NCI-H1436 (cell line): ENCODE data around the gene CTTNBP2.
"Not testable (repeated sequence)": the region's sequence is repeated elsewhere in the genome, so short reads cannot be mapped to it uniquely, and the experiment has no call there.

Experiments used
- DNase-seq: peaks from one replicate; lab custom pipeline; 2025; lab: John Stamatoyannopoulos, UW

The CTTNBP2 gene

DNA sequence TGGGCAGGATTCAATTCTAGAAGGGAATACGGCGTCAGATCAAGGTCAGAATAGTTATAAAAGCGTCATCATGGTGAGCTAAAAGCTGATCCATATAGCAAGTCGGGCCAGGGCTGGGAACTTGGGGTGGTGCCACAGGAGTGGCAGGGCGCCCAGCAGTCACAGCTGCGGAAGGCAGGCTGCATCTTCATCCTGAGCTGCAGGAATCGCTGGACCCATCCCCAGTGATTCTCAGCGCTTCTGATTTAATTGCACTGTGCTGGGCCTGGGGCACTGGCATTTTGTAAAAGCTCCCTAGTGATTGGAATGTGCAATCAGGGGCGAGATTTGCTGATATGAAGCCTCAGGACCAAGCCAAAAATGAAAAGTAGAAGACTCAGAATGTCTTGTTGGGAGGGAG is 135.3 kb downstream of the CTTNBP2 start:
- DNase-seq: no peak

DNA sequence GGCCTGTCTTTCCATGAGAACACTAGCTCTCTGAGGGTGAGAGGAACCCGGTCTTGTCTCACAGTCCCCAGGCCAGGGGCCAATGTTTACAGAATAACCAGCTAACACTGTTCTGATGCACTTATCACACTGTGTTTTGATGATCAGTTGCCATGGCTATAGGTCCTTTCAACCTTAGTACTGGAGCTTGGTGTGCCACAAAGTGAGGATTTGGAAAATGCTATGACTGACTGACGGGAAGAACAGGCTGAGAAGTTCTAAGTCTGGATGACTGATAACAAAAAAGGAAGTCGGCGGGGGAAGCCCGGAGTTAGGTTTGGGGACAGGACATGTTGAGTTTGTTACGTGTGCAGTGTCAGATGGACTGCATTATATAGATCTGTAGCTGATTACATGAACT is 141.8 kb downstream of the CTTNBP2 start:
- no peak for DNase-seq

DNA sequence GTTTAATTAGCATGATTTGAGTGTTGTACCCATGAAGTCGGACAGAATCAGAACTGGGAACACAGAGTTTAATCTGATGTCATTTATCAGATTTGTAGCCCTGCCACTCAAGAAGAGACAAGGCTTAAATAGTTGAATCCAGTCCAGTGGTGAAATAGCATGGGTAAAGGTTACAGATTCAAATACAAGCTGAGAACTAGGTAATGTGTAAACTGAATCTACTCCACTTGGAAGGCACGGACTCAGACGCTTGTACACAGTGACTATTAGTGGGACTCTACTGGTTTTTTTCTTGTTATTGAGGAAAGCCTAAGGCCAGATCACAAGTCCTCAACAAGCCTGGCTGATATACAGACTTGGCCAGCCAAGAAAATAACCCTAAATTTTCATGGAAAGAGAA is 142.9 kb downstream of the CTTNBP2 start:
- DNase-seq: no peak

DNA sequence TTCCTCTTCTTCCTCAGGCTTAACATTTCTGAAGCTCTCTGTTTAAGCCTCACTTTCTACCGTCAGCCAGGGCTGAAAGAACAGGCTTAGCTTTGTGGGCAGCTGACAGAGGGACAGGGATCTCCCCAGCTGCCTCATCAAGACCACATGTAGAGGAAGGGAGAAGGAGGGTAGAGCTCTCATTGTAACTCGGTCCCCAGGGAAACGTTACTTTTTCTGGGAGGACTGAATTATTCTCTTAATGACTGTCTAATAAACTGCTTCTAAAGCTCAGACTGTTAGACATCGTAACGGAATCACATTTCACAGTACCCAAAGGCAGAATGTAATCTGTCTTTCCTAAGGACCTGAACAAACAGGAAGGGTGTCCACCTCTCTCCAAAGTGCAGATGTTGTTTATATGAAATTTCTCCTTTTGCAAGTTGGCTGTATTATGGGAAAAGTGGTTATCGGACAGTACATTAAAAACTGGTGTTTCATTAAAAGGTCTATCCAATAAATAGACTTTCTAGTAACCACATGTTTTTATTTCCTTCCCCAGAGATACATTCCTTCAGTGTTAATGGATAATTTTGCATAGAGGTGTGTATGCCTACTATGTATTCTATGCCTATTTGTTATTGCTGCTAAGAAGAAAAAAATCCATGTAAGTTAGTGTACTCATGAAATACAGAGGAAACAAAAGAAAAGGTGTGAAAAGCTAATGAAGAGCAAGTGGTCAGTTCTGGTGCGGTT is 144.2 kb downstream of the CTTNBP2 start:
- no peak for DNase-seq

DNA sequence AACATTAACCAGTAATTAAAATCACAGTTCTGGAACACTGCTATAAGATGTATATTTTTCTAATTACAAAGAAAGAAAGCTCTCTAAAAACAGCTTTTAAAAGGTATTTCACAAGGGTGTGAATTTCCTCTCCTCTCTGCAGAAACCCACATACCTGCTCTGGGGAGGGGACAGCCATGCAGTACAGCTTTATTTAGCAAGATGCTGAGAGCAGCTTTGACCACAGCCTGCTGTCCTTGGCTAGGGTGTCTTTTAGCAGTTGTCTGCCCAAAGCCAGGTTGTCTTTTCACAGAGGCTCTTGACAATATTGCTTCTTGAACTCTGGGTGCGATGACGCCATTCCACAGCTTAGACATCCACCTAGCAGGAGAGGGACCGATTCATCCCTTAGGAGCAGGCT is 148.3 kb downstream of the CTTNBP2 start:
- DNase-seq: no peak

DNA sequence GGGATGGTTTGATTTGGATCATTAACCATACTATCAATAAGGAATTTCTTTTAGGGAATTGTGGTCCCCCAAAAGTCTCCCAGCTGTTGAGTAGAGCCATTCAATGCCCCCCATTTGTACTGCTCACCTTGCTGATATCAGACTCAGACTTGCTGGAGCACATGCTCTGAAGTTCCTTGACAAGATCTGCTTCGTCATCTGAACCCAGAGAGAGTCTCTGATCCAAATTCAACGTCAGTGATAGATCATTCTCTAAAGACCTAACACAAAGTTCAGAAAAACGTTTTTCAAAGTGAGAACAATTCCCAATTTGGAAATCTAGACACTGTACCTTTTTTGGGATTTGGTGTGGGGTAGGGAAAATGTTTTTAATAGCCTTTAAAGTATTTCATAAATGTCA is 153.9 kb downstream of the CTTNBP2 start:
- DNase-seq: no peak

DNA sequence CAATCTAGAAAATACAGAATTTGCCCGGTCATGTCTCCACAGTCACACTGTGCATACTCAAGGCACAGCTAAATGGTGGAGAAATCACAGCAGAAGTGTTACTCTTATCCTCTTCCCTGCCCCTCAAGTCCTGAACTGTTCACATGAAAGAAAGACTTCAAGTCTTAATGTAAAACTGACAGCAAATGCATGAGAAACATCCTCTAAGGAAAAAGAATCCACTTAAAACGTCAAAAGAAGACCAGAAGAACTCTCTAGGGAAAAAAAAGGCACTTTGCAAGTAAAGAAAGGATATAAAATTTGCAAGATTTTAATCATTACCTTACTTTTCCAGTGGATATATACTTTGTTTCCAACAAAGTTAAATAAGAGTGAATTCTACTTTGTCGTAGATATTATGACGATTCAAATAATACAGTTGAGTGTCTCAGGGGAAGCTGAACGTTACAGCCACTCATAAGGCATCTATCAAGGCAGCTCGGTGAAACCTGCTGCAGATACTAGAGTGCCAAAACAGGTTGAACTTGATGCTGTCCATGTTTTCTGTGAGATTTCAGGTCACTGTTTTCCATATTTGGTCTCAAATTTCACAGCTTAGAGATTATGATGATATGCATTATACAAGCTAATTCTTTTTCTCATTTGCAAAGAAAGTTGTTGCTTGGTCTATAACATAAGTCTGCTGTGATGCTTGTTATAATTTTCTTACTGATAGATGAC is 155.0 kb downstream of the CTTNBP2 start:
- DNase-seq: no peak

DNA sequence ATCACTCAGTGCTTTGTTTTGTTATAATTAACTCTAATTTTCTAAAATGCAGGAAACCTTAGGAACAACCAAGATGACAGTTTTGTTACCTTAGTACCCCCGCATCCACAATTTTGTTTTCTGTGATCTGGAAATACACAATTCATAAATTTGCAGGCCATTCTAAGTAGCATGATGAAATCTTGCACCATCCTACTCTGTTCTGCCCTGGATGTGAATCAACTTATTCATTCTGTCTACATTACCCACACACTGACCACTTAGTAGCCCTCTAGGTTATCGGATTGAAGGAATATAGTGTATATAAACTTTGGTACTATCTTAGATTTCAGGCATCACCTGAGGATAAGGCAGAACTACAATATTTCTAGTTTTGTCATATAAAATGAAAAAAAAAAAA is 155.9 kb downstream of the CTTNBP2 start:
- no peak for DNase-seq

DNA sequence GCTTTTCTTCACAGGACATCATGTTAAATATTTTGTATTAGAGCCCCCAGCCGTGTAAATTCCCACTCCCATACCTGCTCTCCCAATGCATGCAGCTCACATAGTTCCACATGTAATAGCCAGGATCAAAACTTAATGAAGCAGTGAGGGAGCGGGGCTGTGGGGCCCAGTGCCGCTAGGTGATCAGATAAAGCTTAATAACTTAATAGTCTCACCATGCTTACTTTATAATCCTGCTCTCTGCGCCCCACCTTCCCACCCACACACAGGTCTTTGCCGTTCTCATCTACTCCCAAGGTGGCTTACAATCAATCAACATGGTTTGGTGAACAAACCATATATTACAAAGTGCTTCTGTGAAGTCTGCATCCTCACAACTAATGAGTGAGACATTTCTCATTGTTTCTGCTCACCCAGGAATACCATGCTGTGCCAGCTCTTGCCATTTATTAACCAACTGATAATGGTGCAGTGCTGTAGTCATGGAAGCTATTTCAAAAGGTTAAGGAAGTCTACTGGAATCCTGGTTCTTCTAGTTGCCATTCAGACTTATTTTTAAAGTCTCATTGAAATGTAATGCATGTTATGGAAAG is 156.4 kb downstream of the CTTNBP2 start:
- DNase-seq: no peak

DNA sequence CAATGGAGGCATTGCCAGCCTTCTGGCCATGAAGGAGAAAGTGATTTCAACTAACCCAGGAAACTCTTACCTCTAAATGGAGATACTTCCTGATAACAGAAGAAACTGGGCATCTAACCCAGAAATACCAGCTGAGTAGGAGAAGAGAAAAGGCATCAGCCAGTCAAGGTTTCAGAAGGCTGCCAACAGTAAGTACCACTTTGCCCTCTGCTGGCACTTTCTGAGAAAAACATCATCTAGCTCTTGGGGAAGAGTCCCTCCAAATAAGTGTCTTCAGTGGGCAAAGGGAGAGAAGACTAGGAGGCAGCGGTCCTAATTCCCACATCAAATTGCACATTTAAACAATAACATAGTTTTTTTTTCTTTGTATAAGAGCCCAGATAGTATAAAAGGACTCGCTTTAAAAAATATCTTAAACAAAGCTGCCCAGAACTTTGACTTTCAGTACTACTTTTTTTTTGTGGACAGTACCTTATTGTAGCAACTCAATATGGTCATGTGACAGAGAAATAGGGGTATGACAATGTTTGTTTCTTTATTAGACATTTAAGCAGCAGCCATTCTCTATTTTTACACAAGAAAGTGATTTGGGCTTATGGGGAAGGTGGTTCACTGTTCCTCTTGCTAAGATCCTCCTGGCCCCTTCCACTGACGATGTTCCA is 157.3 kb downstream of the CTTNBP2 start:
- peak; percentile 10 for DNase-seq

DNA sequence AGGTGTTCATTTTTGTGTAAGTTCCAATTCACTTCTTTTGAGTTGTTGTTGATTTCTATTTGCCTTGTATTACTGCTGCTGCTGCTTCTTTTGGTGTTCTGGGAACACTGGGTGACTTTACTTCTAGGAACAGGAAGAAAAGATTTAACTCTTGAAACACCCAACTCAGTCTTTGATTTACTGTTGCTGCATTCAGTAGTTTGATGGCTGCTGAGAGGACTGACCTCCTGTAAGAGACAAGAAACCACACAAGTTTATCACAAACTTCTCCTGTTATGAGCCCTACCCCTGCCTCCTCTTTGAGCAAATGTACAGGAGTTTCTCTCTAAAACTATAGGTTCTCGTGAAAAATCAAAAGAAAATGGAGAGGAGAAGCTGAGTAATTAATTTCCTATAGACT is 161.7 kb downstream of the CTTNBP2 start:
- DNase-seq: no peak

DNA sequence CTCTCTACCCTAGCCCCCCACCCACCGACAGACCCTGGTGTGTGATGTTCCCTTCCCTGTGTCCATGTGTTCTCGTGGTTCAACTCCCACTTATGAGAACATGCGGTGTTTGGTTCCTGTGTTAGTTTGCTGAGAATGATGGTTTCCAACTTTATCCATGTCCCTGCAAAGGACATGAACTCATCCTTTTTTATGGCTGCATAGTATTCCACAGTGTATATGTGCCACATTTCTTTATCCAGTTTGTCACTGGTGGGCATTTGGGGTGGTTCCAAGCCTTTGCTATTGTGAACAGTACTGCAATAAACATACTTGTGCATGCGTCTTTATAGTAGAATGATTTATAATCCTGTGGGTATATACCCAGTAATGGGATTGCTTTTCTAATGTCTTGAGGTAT is 165.1 kb downstream of the CTTNBP2 start:
- not testable (repeated sequence) for DNase-seq

DNA sequence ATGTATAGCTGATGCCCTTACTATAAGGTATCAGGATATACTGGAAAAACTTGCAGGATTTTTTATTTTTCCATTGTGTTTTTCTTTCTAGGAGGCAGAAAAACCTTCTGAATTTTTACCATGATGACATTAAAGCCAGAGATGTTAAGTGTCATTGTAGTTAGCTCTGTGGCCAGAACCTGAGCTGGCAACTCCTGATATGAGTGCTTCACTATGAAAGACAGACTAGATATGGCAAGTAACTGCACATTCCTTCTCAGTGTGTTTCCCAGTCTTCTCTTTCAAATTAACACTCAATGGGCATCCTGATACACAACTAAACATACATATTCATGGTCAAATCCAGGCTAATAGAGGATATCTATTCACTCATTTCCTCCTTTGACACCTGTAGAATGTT is 166.2 kb downstream of the CTTNBP2 start:
- no peak for DNase-seq

DNA sequence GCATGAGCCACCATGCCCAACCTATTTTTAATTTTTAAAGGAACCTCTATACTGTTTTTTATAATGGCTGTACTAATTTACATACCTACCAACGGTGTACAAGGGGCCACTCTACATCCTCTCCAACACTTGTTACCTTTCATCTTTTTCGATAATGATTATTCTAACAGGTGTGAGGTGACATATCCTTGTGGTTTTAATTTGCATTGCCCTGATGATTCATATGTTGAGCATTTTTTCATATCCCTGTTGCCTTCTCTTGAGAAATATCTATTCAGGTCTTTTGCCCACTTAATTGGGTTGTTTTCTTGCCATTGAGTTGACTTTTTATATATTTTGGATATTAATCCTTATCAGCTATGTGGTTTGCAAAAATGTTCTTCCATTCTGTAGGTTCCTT is 167.0 kb downstream of the CTTNBP2 start:
- no peak for DNase-seq

DNA sequence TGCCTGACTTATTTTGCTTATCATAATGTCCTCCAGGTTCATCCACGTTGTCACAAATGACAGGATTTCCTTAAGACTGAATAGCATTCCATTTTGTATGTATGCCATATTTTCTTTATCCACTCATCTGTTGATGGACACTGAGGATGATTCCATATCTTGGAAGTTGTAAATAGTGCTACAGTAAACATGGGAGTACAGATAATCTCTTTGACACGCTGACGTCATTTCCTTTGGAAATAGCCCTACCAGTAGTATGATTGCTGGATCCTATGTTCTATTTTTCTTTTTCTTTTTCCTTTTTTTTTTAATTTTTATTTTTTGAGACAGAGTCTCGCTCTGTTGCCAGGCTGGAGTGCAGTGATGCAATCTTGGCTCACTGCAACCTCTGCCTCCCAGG is 167.6 kb downstream of the CTTNBP2 start:
- no peak for DNase-seq

DNA sequence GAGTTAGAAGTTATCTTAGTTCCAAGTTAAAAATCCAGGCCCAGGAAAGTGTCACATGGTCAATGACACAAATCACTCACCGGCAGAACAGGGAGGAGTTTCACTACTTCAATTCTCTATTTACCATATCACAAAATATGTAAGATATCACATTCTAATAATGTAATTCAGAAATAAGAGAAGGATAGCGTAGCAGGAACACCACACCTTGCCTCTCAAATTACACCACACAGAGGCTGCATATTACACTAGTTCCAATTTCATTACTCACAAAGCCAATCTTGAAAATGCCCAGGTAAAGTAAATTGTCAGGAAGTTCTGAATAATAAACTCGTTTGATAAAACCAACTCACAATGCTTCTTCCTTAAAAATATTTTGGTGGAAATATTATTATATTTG is 169.2 kb downstream of the CTTNBP2 start:
- no peak for DNase-seq

DNA sequence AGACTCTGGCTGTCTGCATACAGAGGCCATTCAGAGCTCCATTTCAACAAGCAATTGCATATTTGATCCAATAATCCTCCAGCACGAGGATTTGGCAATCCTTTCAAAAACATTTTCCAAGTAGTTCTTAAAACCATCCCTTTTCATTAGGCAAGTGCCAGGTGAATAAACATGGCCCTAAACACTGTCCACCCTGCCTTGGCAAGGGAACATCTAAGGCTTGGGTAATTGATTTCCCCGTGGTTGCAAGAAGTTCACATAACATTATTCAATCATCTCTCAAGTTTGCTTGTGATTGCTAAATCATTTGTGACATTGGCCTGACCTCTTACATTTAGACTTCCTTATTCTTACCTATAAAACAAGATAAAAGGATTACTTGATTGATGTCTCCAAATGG is 175.2 kb downstream of the CTTNBP2 start:
- DNase-seq: no peak

DNA sequence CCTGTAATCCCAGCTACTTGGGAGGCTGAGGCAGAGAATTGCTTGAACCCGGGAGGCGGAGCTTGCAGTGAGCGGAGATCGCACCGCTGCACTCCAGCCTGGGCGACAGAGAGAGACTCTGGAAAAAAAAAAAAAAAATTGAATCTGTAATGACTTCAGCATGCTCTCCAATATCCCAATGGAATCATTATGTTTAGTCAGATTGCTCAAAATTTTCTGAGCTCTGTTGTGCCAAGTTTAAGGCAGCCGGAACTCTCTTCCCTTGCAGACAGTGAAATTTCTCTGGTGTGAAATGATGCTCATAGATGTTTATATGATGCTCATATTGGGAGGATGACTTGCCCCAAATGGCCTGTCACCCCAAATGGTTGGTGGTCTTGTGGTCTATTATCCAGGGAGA is 180.9 kb downstream of the CTTNBP2 start:
- no peak for DNase-seq

DNA sequence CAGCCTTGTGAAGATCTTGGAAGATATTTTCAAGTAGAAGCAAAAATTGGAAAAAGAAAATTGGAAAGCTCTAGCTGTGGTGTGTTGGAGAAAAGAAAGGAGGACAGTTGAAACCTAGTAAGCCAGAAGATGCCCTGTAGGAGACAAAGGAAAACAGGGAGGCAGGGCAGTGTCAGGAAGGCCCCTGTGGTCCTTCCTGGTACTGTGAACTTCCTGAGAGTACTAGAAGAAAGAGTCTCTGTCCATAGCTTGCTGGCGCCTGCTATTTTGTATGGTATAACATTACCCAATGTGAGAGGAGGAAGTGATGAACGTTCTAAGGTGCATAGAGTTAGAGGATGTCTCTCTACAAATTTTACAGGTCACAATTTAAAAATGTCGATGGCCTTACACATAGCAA is 183.1 kb downstream of the CTTNBP2 start:
- DNase-seq: no peak

DNA sequence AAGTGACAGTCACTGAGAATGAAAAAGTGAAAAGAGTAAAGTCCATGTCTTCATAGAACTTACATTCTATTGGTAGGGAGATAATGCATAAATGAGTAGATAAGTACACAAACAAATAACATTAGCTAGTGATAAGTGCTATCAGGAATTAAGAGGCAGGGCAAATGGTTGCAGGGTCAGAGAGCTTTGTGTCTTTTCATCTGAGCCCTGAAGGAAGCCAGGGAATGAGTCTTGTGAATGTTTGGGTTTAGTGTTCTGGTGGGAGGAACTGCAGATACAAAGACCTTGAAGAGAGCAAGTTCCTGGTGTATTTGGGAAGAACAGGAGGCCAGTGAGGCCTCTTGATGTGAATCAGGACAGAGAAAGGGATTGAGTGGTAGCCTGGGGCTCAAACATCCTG is 183.8 kb downstream of the CTTNBP2 start:
- DNase-seq: no peak

DNA sequence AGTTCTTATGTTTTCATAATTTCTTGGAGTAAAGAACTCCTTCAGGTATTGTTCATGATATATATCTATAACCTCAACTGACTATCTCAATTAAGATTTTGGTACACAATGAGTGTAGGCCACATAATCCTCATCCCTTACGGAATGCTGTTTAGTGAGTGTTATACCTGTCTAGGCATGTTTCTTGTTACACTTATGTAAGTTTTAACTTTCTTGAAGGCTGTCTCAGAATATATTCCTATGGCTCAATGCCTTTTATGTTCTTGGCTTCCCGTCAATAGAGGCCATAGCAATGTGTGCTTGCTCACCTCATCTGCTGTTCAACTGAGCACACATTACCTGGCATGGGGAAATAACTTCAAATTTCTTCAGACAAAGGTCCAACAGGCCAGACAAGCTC is 185.1 kb downstream of the CTTNBP2 start:
- DNase-seq: no peak

DNA sequence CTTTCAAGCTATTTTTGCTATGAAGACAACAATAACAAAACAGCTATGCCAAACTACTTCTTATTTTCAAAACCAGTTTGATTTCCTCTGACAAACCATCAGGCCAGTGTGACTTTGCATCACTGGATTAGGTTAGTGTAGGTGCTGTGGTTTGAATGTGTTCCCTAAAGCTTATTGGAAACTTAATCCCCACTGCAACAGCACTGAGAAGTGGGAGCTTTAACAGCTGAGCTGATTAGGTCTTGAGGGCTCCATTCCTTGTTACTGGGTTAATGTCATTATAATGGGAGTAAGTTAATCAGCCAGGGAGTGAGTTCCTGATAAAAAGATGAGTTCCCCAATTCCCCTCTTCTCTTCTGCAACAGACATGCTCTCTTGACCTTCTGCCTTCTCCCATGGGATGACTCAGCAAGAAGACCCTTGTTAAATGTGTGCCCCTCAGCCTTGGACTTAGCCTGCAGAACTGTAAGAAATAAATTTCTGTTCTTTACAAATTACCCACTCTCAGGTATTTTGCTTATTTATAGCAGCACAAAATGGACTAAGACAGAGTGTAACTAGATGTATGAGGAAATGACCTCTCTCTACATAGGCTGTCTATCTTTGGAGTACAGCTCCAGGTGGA is 186.8 kb downstream of the CTTNBP2 start:
- DNase-seq: no peak

DNA sequence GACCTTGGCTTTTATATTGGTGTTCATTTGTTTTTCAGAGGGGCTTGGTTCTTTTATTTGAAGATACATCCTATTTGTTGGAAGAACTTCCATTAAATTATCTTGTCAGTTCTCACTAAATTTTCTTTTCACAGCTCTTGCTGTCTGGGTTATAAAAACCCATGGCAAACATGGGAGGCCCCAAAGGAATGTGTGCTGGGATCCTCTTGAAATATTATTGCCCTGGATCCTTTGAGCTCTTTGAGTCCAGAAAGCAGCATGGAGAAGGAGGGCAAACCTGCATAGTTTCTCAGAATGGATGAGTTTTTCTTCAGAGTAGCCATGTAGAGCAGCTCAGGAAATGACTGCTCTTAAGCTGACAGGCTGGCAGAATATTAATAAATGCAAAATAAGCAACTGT is 187.4 kb downstream of the CTTNBP2 start:
- DNase-seq: no peak
